GM19463 (cell line): ENCODE measurements around the gene SYNDIG1.

ENCODE experiments used
- ATAC-seq: cut with Tn5 transposase; IDR thresholded peaks from one replicate; pipeline ENCODE4 v1.9.1; 2021; ENCODE audit warnings: mild to moderate bottlenecking, moderate library complexity; ENCODE audit not compliant: unreplicated experiment

The SYNDIG1 gene

GRCh38 chr20:24630486-24631172 is 161.2 kb downstream of the SYNDIG1 start:
- no peak for ATAC-seq

- no peak for ATAC-seq
These were observed 161.7 kb downstream of the SYNDIG1 start for GRCh38 chr20:24631173-24631505.

GRCh38 chr20:24632581-24632980 is 163.2 kb downstream of the SYNDIG1 start:
- no peak for ATAC-seq

- no peak for ATAC-seq
These were observed 163.6 kb downstream of the SYNDIG1 start for GRCh38 chr20:24633026-24633425.

DNA sequence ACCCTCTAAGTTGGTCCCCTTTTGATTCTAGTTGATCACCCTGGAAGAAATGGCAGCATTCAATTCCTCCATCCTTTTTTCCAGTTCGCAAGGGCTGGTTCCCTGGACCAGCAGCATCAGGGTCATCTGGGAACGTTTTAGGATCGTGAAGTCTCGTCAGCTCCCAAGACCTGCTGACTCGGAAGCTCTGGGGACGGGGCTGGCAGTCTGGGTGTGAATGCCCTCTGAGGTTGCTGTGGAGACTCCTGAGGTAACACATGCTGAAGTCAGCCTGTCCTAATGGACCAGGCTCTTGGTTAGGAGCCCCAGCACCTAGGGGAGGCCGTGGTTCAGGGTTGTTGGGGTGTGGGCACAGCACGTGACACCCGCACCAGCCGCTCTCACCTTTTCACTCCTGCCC is 164.1 kb downstream of the SYNDIG1 start:
- no peak for ATAC-seq

DNA sequence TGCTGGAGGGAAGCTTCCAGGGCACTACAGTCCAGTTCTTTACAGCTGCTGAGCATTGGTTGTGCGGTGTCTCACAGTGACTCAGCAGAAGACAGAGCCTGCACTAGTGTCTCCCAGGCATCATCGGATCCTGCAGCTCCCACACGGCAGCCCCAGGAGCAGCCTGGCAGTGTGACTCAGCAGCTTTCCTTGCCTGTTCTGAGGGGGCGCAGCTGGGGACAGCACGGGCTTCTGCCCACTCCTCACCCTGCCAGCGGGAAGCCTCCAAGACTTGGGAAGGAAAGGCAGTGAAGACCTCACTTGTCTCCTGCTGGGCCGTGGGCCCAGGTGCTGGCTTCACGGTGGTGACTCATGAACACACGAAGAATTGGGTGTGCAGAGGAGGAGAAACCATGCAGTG is 165.4 kb downstream of the SYNDIG1 start:
- peak; percentile 73 for ATAC-seq

DNA sequence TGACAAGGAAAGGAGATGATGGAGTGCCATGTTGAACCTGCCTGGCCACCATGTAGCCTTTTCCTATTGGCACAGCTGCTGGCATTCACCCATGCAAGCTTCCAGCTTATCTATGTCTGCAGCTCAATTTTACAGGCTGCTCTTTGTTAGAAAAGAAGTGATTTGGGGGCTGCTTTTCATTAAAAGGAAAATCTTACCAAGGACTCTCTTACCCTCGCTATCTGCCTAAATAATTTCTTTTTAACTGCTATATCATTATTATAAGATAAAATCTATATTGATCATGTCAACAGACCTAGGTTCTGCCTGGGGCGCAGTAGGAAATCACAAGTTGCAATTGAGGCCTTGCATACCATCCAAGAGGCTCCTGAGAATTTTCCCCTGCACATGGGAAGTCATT is 167.2 kb downstream of the SYNDIG1 start:
- no peak for ATAC-seq

DNA sequence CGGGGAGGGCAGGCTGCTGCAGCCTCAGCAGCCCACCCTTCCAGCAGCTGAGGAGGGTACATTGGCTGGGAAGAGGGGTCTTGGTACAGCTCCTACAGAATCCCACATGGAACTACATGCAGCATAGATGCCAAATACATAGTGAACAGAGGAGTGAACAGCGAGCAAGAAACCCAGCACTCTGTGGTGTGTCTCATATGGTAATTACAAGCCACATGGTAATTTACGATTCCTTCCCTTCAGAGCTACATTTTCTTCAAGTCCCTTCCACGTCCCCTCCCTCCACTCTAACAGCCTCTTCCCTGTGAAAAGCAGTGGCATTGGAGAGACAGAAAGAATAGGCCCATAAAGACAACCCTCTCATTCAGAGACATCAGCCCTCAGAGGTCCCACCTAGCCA is 167.7 kb downstream of the SYNDIG1 start:
- ATAC-seq, result no peak

DNA sequence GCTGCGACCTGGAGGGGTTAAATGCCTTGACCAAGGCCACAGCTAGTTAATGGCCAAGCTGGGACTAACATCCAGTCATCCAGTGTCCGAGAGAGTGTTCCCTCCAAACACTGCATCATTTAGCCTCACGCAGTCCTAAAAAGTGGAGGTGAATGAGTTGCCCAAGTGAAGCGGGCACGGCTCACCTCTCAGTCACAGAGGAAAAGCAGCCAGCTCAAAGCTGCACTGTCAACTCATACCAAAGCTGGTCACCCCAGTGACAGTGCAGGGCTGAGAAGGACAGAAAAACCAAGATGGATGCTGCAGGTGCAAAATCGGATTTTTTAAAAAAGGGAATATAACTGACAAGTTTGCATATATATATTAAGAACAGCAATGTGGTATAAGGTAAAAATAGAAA is 168.5 kb downstream of the SYNDIG1 start:
- no peak for ATAC-seq

DNA sequence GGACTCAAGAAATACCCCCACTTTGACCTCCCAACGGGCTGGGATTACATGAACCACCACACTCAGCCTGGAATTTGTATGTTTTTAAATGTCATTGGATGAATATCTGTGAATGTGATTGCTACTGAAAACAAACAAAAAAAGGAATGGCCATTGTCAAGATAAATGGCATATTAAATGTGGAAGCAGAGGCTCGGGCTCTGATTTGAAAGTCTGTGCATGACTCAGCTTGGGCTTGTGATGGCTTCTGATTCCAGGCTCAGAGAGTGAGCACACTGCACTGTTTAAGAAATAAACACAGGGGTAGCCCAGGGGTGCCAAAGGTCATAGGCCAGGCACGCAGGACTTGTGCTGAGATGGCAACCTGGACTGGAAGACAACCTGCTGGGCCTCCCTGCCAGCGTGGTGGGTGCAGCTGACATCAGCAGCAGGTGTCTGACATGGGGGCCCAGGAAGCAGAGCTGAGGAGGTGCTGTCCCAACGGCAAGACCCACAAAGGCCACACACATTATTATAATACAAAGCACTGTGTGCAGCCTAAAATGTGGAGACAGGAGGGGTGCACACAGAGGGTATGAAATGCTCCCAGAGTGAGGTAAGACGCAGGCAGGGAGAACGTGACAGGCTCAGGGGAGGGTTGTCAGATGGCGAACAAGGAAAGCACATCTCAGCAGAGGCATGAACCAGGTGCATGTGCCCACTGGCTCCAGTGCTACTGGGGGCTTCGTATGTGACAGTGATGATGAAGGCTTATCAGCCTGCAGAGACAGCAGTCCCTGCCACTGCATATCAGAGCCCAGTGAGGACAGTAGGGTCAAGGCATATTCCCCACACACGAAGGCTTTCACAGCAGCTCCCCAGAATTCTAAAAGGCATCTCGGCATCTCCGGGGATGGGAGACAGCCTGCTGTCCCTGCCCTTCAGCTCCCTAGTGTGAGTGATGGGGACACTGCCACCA is 169.4 kb downstream of the SYNDIG1 start:
- no peak for ATAC-seq

DNA sequence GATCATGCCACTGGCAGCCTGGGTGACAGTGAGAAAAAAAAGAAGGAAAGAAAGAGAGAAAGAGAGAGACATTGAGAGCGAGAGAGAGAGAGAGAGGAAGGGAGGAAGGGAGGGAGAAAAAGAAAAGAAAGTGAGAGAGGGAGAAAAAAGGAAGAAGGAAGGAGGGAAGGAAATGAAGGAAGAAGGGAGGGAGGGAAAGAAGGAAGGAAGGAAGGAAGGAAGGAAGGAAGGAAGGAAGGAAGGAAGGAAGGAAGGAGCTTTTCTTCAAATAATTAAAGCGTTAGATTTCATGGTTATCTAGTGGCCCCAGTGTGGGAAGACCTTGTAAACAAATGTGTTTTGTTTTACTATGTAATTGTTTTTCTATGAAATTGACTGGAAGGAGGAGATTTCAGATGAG is 170.8 kb downstream of the SYNDIG1 start:
- no peak for ATAC-seq

DNA sequence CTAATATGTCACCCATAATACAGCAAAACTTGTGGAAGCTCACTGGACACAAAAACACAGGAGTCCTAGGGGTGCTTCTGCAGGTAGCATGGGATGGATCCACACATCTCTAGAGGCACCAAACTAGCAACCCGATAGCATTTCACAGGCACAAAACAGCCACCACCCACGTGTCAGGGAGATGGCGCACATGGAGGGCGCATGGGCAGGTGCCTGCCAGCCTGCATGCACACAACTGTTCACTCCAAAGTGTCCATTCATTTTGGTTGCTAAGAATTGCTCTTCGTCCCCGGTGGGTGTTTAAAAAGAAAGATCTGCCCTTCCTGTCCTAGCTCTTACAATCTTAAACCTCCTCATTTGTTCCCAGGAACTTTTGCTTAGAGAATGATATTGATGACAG is 171.3 kb downstream of the SYNDIG1 start:
- ATAC-seq, result no peak

DNA sequence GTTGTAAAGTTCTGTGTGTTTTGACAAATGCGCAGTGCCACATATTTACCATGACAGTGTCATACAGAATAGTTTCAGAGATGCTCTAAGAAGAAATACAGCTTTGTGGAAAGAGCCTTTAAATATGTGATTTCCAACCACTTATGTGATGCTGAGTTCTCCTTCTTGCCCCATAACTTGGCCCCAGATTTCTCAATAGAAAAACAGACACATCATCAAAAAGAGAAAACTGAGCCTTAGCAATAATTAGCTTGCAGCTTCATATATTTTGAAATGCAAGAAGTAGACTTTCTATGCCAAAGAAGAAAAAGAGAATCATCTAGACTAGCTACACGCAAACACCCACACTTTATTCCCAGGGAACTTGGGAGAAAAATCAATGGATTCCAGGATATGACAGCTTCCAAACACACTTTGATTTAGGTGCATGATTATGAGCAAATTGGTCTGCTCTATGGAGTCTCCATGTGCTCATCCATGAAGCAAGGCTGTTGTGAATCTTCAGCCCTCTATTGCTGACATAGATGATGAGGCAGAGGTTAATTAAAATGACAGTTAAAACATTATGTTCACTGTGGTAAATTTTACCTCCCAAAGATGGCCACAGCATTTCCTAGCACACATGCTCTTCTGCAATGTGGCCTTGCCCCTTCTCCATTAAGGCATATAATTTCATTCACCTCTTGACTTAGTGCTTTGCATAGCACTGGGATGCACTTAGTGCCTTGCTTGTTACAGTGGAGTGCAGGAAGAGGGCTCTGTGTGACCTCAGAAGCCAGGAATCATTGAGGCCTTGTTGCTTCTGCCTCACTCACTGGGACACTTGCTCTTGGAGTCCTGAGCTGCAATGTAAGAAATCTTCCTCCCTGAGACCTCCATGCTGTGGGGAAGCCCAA is 174.6 kb downstream of the SYNDIG1 start:
- no peak for ATAC-seq

DNA sequence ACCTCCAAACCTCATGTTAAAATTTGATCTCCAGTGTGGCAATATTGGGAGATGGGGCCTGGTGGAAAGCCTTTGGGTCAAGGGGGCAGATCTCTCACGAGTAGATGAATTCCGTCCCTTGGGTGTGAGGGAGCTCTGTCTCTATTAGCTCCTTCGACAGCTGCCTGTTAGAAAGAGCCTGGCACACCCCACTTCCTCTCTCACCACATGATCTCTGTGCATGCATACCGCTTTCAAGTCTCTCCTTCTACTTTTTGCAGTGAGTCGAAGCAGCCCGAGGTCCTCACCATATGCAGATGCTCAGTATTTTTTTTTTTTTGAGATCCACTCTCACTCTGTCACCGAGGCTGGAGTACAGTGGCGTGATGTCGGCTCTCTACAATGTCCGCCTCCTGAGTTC is 176.9 kb downstream of the SYNDIG1 start:
- peak; percentile 49 for ATAC-seq

- ATAC-seq, result no peak
These were observed 178.3 kb downstream of the SYNDIG1 start for GRCh38 chr20:24647713-24648112.

GRCh38 chr20:24648481-24648880 is 179.1 kb downstream of the SYNDIG1 start:
- ATAC-seq, result peak; percentile 10

DNA sequence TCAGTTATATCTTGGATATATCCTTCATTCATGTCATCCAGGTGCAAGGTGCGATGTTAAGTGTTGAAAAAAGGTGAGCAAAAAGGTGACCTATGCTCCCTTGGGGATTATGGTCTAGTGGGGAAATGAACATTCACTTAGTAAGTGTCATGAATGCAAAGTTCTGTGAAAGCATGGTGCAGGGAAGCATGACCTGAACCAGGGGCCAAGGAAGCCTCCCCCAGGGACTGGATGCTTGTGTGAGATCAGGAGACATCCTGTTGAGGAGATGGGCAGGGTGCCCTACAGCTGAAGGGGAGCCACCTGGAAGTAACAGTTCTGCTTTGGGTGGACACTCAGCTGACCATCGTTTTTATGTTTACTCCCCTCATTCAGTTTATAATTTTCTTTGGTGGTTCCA is 179.5 kb downstream of the SYNDIG1 start:
- peak; percentile 56 for ATAC-seq

- no peak for ATAC-seq
These were observed 180.5 kb downstream of the SYNDIG1 start for GRCh38 chr20:24649787-24650490.

DNA sequence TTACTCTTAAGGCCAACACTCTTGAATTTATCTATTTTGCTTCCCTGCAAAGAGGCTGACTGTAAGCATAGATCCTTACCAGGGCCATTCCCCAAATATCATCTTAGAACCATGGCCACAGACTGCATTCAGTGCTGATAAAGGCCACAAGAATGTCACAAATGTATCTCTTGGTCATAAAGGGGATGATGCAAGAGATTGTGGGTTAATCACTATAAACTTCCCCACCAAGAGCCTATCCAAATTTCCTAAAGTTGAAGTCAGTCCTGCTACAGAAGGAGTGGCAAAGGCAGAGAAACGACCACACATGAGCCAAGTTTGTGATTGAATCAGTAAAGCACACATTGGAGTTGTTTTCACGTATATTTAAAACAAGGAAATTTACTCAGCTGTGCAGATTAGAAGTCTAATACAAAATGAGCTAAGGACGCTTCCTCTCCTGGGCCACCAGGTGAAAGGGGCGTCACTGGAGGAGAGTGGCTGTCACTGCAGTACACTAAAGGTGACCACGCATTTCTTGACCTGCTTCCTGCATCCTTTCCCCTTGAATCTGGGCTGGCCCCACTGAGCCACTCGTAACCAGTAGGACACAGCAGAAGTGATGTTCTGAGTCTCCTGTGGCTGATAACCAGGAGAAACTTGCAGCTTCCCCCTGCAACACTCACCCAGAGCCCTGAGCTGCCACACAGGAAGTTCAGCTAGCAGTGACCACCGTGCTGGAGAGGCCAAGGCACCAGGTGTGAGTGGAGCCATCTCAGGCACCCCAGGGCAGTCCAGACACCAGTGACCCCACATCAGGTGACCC is 181.9 kb downstream of the SYNDIG1 start:
- no peak for ATAC-seq

DNA sequence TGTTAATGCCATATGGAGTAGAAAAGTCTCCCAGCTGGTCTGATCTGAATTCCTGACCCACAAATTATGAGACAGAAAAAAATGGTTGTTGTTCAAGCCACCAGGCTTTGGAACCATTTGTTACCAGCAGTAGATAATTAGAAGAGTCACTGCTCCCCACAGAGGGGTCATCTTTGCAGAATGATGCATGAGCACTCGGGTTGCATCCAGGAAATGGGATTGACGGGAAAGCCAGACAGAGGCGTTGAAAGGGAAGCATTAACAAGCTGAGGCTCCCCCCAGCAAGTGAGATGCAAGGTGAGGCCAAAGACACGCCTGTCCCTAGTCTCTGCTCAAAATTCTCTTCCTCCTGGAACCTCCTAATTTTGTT is 182.5 kb downstream of the SYNDIG1 start:
- no peak for ATAC-seq
